HG02973 (cell line): ENCODE data around the gene FZR1.
"Not testable (repeated sequence)": the region's sequence is repeated elsewhere in the genome, so short reads cannot be mapped to it uniquely, and the experiment has no call there.

Experiments
- ATAC-seq: cut with Tn5 transposase; IDR thresholded peaks from one replicate; pipeline ENCODE4 v1.9.1; 2021; ENCODE audit warnings: moderate library complexity; ENCODE audit not compliant: unreplicated experiment

FZR1 gene

DNA sequence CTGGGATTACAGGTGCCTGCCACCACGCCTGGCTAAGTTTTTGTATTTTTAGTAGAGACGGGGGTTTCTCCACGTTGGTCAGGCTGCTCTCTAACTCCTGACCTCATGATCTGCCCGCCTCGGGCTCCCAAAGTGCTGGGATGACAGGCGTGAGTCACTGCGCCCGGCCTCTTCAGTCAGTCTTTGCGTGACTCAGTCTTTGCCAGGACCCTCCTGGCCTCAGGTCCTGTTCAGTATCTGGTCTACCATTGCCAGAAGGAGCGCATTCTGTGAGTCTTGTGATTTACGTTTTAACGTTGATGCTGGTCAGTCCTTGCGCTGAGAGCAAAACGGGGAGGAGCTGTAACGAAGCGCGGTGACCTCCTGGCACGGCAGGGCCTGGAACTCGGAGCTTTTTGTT, 59.0 kb downstream of the FZR1 start:
- ATAC-seq, result no peak

DNA sequence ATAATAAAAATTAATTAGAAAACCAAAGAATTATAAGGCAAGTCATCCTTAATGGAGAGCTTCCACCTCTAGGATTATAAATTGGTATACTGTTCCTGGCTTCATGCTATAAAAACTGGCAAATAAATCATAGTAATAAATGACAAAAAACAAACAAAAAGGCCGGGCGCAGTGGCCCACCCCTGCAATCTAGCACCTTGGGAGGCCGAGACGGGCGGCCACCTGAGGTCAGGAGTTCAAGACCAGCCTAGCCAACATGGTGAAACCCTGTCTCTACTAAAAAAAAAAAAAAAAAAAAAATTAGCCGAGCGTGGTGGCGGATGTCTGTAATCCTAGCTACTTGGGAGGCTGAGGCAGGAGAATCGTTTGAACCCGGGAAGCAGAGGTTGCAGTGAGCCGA, 63.9 kb downstream of the FZR1 start:
- not testable (repeated sequence) for ATAC-seq

DNA sequence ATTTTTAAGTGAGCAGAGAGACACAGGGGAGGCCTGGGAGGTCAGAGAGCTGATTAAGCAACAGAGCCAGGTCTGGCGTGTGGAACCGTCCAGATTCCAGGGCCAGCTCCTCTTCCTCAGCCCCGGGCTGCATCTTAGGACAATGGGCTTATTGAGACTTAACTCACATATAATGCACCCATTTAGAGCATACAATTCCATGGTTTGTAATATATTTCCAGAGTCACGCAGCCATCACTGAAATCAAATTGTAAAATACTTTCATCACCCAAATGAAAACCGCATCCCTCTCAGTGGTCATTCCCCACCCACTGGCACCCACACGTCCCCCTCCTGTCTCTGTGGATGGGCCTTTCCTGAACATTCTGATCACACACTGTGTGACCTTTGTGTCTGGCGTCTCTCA, 64.5 kb downstream of the FZR1 start:
- ATAC-seq, result no peak

DNA sequence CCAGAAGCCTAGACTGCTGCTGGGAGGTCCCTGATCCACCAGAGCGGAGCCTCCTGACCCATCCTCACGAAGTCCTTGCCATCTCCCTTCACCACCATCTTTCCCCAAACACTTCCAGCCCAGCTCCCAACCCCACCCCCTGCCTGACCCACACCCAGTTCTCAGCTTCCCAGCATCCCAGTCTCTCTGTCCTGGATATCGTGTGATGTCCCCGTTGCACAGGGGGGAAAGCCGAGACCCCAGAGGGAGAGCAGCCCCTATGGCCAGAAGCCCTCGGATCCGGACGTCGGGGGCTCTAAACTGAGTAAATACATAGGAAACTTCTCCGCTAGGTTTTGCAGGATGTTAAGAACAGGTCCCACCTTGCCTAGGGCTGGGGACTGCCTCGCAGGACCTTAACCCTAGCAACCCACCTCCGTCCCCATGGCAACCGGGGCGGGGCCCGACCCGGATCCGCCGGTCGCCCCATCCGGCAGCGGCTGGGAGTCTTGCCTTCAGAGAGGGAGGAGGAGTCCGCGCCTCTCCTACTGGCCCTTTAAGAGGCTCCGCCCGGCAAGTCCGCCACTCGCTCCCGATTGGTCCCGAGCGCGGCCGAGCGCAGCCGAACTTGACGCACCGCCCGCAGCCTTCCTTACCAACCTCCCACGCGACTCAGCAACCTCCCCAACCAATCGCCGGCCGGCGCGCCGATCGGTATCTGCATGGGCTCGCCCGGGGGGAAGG, 66.2 kb downstream of the FZR1 start:
- ATAC-seq, result peak; percentile 85

DNA sequence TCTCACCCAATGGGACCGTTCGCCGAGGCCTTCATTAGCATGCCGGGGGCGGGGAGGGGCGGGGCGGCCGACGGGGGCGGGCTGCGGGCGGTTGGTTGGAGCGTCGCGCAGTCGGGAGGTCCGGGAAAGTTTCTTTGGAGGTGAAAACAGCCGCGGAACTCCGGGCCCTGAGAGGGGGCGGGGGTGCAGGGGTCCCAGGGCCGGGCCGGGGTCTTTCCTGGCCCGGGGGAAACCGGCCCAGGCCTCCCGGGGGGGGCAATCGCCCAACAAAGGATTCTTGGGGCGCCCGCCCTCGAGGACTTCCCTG, 66.7 kb downstream of the FZR1 start, which contains the start of gene HMG20B:
HMG20B (plus strand) TSS at position 90 of the 307 bp plus-strand sequence. CDS start 366 bp downstream, outside the sequence.
- ATAC-seq, result no peak

DNA sequence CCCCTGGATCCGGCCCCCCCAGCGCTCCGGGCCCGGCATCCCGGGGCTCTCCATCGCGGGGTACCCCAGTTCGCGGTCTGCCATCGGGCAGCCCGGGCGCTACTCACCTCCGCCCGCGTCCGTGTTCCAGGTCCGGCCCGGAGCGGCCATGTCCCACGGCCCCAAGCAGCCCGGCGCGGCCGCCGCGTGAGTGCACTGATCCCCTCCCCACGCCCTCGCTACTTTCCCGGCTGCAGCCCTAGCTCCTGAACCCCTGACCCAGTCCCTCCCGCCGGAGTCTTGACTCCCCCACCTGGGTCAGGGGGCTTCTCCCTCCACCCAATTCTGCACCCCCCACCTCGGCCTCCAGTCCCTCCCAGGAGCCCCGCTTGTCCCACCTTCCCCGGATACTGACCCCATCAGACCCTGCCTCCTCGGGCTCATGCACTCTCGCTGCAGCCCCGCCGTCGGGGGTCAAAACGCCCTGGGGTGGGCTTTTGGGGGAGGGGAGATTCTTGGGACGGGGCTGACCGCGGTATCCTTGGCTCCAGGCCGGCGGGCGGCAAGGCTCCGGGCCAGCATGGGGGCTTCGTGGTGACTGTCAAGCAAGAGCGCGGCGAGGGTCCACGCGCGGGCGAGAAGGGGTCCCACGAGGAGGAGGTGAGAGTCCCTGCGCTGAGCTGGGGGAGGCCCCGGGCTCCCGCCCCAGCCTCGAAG, 67.2 kb downstream of the FZR1 start:
- peak; percentile 6 for ATAC-seq

DNA sequence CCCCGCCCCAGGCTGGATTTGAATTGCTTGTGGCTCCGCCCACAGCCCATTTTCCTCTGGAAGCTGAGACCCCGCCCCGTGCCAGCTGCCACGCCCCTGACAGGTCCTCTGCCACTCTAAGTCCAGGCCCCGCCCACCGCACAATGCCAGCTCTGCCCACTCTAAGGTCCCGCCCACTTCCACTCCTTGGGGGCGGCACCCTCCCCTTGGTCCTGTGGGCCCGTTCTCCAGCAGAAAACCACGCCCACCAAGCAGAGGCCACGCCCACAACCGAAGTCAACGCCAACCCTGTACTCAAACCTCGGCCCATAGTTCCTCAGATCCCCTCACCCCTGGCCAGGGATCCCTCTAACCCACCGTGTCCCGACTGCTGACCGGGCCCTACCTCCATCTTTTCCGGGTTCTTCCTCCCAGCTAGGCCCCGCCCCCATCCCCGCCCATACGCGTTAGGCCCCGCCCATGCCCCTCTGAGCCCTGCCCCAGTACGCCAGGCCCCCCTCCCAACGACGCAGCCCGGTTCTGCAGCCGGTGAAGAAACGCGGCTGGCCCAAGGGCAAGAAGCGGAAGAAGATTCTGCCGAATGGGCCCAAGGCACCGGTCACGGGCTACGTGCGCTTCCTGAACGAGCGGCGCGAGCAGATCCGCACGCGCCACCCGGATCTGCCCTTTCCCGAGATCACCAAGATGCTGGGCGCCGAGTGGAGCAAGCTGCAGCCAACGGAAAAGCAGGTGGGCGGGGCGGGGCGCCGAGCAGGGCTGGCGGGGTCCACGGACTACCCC, 67.9 kb downstream of the FZR1 start:
- no peak for ATAC-seq

DNA sequence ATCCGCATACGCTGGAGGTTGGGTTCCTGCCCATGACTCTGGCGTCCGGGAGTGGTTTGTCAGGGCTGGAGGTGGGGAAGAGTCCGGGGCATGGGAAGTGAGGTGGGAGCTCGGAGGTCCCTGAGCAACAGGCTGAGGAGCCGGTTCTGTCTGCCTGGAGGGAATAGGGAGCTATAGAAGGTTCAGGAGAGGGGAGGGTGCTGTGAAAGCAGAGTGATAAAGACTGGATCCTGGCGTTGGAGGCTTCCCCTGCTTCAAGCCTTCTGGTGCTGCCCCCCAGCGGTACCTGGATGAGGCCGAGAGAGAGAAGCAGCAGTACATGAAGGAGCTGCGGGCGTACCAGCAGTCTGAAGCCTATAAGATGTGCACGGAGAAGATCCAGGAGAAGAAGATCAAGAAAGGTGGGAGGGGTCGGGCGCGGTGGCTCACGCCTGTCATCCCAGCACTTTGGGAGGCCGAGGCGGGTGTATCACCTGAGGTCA, 69.2 kb downstream of the FZR1 start:
- no peak for ATAC-seq

DNA sequence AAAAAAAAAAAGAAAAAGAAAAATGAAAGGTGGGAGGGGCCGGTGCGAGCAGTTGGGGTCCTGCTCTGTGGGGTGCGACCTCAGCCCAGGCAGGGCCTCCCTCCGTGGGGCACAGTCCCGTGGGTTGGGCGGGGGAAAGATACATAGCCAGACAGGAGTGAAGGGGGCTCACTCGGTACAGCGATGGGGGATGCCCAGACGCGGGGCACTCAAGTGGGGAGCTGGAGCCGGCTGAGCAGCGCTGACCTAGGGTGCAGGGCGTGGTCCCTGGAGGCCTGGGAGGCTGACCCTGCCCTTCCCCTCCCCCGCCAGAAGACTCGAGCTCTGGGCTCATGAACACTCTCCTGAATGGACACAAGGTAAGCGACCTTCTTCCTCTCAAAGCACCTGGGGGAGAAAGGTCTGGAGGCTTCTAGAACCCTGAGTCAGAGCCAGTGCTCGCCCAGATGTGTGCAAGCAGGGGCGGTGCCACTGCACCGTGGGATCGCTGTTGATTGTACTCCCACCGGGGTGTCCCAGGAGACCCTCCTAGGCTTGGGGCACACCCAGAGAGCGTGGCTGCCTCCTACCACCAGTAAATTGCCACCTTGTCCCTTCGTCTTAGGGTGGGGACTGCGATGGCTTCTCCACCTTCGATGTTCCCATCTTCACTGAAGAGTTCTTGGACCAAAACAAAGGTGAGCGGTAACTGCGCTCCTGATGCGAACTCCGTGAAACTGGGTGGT, 70.0 kb downstream of the FZR1 start:
- no peak for ATAC-seq

DNA sequence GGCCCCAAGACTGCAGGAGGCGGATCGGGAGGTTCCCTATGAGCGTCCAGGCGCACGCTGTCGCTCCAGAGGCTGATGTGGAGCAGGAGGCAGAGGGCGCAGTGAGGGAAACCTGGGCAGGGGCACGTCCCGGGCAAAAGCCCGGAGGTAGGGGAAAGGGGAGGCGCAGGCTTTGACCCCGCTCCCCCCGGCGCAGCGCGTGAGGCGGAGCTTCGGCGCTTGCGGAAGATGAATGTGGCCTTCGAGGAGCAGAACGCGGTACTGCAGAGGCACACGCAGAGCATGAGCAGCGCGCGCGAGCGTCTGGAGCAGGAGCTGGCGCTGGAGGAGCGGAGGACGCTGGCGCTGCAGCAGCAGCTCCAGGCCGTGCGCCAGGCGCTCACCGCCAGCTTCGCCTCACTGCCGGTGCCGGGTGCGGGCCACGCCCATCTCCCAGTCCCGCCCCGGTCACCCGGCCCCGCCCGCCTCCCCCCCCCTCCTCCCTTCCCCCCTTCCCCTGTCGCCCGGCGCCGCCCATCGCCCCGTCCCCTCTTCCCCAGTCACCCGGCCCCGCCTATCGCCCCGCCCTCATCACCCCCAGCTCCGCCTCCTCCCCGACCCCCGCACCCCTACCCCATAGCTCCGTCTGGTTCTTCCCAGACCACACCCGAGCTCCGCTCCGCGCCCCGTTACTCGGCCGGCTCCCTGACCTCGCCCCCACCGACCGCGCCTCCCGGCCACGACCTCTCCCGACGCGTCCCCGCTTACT, 70.8 kb downstream of the FZR1 start:
- ATAC-seq, result no peak

DNA sequence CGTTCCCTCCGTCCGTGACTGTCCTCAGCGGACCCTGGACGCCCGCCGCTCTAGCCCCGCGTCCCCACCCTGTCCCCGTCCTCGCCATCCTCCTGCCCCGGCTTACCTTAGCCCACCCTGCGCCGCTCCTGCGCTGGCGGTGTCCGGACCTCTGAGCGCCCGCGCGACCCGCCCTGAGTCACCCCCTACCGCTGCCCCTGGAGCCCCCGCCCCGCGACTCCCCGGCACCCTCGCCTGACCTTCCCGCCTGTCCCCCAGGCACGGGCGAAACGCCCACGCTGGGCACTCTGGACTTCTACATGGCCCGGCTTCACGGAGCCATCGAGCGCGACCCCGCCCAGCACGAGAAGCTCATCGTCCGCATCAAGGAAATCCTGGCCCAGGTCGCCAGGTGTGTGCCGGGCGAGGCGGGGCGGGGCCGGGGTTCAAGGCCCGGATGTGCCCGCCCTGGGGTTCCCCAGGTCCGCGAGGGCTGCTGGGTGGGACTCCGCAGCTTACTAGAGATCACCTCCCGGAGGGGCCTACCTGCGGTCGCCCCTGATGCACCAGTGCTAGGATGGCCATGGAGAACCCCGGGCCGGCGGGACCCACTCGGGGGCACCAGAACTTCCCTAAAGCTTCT, 71.7 kb downstream of the FZR1 start:
- no peak for ATAC-seq

DNA sequence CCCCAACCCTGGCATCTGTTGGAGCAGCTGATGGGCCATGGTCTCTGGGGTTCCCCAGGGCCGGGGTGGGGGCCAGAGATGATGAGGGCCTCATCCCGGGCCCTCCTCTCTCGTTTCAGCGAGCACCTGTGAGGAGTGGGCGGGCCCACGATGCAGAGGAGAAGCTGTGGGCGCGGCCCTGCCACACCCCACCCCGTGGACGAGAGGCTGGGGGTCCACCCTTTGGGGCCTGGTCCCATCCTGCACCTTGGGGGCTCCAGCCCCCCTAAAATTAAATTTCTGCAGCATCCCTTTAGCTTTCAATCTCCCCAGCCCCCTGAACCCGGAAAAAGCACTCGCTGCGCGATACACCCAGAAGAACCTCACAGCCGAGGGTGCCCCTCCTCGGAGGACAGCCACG, 72.3 kb downstream of the FZR1 start:
- ATAC-seq, result no peak

DNA sequence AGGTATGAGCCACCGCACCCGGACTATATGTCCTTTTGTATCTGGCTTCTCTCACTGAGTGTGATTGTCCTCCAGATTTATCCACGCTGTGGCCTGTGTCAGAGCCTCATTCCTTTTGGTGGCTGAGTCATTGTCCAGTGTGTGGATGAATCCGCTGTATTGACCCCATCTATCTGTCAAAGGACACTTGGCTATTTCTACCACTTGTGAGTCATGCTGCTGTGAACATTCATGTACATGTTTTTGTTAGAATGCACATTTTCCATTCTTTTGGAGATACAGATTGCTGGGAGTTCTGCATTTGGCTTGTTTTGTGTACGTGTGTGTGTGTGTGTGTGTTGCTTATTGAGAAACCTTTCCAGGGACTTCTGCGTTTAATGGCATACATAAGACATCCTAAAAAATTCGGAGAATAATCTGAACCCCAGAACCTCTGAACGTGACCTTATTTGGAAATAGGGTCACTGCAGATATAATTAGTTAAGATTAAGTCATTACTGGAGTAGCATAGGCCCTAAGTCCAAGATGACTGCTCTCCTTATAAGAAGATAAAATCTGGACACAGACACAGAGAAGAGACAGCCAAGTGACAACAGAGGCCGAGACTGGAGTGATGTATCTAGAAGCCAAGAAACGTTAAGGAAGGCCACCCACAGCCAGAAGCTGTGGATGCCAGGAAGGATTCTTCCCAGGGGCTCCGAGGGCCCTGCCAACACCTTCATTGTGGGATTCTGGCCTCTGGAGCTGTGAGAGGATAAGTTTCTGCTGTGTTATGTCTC, 74.2 kb downstream of the FZR1 start:
- no peak for ATAC-seq

DNA sequence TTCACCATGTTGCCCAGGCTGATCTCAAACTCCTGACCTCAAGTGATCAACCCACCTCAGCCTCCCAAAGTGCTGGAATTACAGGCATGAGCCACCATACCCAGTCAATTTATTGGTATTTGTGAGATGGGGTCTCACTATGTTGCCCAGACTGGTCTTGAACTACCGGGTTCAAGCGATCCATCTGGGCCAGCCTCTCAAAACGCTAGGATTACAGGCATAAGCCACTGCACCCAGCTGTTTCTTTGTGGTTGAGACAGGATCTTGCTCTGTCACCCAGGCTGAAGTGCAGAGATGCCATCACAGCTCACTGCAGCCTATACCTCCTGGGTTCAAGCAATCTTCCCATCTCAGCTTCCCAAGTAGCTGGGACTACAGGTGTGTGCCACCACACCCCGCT, 75.7 kb downstream of the FZR1 start:
- not testable (repeated sequence) for ATAC-seq

DNA sequence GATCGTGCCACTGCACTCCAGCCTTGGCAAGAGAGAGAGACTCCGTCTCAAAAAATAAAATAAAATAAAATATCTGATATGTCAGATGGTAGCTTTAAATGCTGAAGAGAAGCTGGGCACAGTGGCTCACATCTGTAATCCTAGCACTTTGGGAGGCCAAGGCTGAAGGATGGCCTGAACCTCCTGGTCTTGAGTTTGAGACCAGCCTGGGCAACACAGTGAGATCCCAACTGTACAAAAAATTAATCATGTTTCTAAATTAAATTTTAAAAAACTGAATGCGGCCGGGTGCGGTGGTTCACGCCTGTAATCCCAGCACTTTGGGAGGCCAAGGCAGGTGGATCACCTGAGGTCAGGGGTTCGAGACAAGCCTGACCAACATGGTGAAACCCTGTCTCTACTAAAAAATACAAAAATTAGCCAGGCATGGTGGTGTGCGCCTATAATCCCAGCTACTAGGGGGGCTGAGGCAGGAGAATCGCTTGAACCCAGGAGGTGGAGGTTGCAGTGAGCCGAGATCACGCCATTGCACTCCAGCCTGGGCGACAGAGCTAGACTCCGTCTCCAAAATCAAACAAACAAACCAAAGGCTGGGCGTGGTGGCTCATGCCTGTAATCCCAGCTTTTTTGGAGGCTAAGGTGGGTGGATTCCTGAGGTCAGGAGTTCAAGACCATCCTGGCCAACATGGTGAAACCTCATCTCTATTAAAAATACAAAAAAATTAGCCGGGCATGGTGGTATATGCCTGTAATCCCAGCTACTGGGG, 78.1 kb downstream of the FZR1 start:
- not testable (repeated sequence) for ATAC-seq

DNA sequence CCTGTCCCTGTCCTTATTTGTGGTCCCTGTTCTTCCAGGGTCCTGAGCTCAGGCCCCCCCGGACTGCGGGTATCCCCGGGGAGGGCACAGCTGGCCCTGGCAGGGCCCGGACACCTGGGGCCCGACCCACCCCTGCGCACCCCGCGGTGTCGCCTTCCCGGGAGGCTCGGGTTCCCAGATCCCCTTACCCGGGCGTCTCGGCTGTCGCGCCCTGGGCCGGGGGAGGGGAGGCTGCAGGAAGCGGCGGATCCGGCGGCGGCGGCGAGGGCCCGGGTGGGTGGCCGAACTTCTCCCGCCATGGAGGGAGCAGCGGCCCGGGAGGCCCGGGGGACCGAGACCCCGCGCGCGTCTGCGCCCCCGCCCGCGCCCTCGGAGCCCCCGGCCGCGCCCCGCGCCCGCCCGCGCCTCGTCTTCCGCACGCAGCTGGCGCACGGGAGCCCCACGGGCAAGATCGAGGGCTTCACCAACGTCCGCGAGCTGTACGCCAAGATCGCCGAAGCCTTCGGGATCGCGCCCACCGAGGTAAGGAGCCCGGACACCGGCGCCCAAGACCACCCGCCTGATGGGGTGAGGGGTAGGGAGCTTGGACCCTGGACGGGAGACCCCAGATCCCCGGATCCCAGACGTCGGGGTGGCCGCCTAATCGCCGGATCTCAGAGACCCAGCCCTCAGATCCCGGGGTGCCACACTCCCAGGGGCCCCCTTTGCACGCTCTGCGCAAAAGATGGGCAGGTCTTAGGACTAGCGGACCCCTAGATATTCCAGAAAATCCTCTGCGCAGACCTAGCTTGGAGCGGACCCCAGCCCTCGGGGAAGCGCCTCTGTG, 79.4 kb downstream of the FZR1 start, which contains the start of gene GIPC3:
GIPC3 (plus strand) TSS at position 178 of the 826 bp plus-strand sequence; CDS start at position 298, 120 bp downstream.
- no peak for ATAC-seq

DNA sequence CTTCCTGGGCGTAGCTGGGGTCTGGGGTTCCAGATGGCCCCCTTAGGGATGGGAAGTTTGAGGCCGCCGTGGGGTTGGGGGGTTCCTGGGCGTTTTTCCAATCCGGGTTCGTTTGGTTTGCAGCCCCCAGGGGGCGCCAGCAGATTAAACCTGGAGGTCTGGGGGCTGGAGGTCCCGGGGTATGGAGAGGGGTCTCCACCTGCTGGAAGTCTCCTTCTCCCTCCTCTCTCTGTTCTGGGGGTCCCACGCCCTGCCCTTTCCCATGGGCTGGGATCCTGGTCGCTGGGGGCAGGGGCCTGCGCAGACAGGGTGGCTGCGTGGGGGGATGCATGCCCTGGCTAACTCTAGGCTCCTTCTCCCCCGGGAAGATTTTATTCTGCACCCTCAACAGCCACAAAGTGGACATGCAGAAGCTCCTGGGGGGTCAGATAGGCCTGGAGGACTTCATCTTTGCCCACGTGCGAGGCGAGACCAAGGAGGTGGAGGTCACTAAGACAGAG, 80.1 kb downstream of the FZR1 start:
- no peak for ATAC-seq
